Epidermal melanocyte (primary cell): Measurements from ENCODE around the gene PHKG2.

Experiments used
- DNase-seq: peaks from one replicate; pipeline ENCODE4 v3.0.0; 2011; ENCODE audit warnings: low spot score; ENCODE audit not compliant: insufficient read length

PHKG2 gene

GRCh38 chr16:30793508-30794069 is 45.4 kb downstream of the PHKG2 start:
- DNase-seq: no peak

- DNase-seq: no peak
These were observed 46.4 kb downstream of the PHKG2 start for GRCh38 chr16:30794634-30795033.

- DNase-seq: no peak
These were observed 49.6 kb downstream of the PHKG2 start for GRCh38 chr16:30797670-30798309.
